AG08396 (cell line): Measurements from ENCODE around the gene RAB38.

Experiments used
- DNase-seq: peaks from one replicate; pipeline ENCODE4 v3.0.0; 2012; ENCODE audit warnings: low spot score, mixed read lengths

Gene RAB38

GRCh38 chr11:88174709-88175568 is at the start of gene RAB38:
TSS of gene RAB38 (minus strand) at chr11:88175443. CDS start at chr11:88175384, 59 bp downstream.
- DNase-seq: peak; percentile 67

GRCh38 chr11:88213406-88213805 is 38.2 kb upstream of the RAB38 start:
- no peak for DNase-seq

GRCh38 chr11:88212300-88212699 is 37.1 kb upstream of the RAB38 start:
- no peak for DNase-seq

- no peak for DNase-seq
Observed at GRCh38 chr11:88208745-88209144, 33.5 kb upstream of the RAB38 start.

- DNase-seq: peak; percentile 5
Observed at GRCh38 chr11:88206751-88207150, 31.5 kb upstream of the RAB38 start.

- no peak for DNase-seq
Observed at GRCh38 chr11:88204353-88204752, 29.1 kb upstream of the RAB38 start.

GRCh38 chr11:88203604-88204003 is 28.4 kb upstream of the RAB38 start:
- no peak for DNase-seq

GRCh38 chr11:88202498-88202897 is 27.3 kb upstream of the RAB38 start:
- no peak for DNase-seq

- no peak for DNase-seq
Observed at GRCh38 chr11:88196393-88196792, 21.1 kb upstream of the RAB38 start.

- DNase-seq: no peak
Observed at GRCh38 chr11:88195908-88196307, 20.7 kb upstream of the RAB38 start.

GRCh38 chr11:88194990-88195389 is 19.7 kb upstream of the RAB38 start:
- no peak for DNase-seq

GRCh38 chr11:88193278-88193677 is 18.0 kb upstream of the RAB38 start:
- no peak for DNase-seq

- no peak for DNase-seq
Observed at GRCh38 chr11:88188932-88189253, 13.7 kb upstream of the RAB38 start.

- DNase-seq: no peak
Observed at GRCh38 chr11:88188251-88188931, 13.1 kb upstream of the RAB38 start.

GRCh38 chr11:88183233-88183632 is 8.0 kb upstream of the RAB38 start:
- DNase-seq: no peak

- DNase-seq: no peak
Observed at GRCh38 chr11:88181776-88182175, 6.5 kb upstream of the RAB38 start.

- DNase-seq: no peak
Observed at GRCh38 chr11:88179971-88180629, 4.9 kb upstream of the RAB38 start.

GRCh38 chr11:88179141-88179540 is 3.9 kb upstream of the RAB38 start:
- DNase-seq: no peak

- no peak for DNase-seq
Observed at GRCh38 chr11:88178191-88178590, 2.9 kb upstream of the RAB38 start.

- DNase-seq: no peak
Observed at GRCh38 chr11:88175569-88176075, 379 bp upstream of the RAB38 start.

- DNase-seq: no peak
Observed at GRCh38 chr11:88173956-88174355, 1.3 kb downstream of the RAB38 start.

- DNase-seq: no peak
Observed at GRCh38 chr11:88171982-88172381, 3.3 kb downstream of the RAB38 start.

- DNase-seq: no peak
Observed at GRCh38 chr11:88170673-88171072, 4.6 kb downstream of the RAB38 start.
